ENCODE data around the gene SRPK2. TPM values are rescaled to one million over a fixed set of nuclear protein-coding genes. Genes with fewer than 3 reads are reported as not detected.

SRPK2 gene
- total and polyA plus RNA-seq, 2 of the 8 experiments (the other 6 are each of a cell fraction or from before 2014, with no cell fraction given), result 10.0 to 47.1 TPM

GRCh38 chr7:105389088-105389650 is 448 bp upstream of the SRPK2 start (continued):
- TF ChIP-seq, protein P1, sequence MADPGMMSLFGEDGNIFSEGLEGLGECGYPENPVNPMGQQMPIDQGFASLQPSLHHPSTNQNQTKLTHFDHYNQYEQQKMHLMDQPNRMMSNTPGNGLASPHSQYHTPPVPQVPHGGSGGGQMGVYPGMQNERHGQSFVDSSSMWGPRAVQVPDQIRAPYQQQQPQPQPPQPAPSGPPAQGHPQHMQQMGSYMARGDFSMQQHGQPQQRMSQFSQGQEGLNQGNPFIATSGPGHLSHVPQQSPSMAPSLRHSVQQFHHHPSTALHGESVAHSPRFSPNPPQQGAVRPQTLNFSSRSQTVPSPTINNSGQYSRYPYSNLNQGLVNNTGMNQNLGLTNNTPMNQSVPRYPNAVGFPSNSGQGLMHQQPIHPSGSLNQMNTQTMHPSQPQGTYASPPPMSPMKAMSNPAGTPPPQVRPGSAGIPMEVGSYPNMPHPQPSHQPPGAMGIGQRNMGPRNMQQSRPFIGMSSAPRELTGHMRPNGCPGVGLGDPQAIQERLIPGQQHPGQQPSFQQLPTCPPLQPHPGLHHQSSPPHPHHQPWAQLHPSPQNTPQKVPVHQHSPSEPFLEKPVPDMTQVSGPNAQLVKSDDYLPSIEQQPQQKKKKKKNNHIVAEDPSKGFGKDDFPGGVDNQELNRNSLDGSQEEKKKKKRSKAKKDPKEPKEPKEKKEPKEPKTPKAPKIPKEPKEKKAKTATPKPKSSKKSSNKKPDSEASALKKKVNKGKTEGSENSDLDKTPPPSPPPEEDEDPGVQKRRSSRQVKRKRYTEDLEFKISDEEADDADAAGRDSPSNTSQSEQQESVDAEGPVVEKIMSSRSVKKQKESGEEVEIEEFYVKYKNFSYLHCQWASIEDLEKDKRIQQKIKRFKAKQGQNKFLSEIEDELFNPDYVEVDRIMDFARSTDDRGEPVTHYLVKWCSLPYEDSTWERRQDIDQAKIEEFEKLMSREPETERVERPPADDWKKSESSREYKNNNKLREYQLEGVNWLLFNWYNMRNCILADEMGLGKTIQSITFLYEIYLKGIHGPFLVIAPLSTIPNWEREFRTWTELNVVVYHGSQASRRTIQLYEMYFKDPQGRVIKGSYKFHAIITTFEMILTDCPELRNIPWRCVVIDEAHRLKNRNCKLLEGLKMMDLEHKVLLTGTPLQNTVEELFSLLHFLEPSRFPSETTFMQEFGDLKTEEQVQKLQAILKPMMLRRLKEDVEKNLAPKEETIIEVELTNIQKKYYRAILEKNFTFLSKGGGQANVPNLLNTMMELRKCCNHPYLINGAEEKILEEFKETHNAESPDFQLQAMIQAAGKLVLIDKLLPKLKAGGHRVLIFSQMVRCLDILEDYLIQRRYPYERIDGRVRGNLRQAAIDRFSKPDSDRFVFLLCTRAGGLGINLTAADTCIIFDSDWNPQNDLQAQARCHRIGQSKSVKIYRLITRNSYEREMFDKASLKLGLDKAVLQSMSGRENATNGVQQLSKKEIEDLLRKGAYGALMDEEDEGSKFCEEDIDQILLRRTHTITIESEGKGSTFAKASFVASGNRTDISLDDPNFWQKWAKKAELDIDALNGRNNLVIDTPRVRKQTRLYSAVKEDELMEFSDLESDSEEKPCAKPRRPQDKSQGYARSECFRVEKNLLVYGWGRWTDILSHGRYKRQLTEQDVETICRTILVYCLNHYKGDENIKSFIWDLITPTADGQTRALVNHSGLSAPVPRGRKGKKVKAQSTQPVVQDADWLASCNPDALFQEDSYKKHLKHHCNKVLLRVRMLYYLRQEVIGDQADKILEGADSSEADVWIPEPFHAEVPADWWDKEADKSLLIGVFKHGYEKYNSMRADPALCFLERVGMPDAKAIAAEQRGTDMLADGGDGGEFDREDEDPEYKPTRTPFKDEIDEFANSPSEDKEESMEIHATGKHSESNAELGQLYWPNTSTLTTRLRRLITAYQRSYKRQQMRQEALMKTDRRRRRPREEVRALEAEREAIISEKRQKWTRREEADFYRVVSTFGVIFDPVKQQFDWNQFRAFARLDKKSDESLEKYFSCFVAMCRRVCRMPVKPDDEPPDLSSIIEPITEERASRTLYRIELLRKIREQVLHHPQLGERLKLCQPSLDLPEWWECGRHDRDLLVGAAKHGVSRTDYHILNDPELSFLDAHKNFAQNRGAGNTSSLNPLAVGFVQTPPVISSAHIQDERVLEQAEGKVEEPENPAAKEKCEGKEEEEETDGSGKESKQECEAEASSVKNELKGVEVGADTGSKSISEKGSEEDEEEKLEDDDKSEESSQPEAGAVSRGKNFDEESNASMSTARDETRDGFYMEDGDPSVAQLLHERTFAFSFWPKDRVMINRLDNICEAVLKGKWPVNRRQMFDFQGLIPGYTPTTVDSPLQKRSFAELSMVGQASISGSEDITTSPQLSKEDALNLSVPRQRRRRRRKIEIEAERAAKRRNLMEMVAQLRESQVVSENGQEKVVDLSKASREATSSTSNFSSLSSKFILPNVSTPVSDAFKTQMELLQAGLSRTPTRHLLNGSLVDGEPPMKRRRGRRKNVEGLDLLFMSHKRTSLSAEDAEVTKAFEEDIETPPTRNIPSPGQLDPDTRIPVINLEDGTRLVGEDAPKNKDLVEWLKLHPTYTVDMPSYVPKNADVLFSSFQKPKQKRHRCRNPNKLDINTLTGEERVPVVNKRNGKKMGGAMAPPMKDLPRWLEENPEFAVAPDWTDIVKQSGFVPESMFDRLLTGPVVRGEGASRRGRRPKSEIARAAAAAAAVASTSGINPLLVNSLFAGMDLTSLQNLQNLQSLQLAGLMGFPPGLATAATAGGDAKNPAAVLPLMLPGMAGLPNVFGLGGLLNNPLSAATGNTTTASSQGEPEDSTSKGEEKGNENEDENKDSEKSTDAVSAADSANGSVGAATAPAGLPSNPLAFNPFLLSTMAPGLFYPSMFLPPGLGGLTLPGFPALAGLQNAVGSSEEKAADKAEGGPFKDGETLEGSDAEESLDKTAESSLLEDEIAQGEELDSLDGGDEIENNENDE (IDR thresholded peaks at IDR 0.05; ENCODE audit: insufficient replicate concordance, low read length), result no peak
- TF ChIP-seq RAD21 (IDR thresholded peaks at IDR 0.05 in 1 of 2, conservative IDR thresholded peaks at IDR 0.05 in 1 of 2; ENCODE audit: low read depth in 2 of 2, low read length in 2 of 2), result no peak
- peak; percentile 54; the same call in 1 of the 2 replicates for TF ChIP-seq TAF1 (IDR thresholded peaks at IDR 0.05; ENCODE audit: low read depth, low read length)
- TF ChIP-seq BCL11A (IDR thresholded peaks at IDR 0.05; ENCODE audit: low read depth in 2 of 2, low read length in 2 of 2), result no peak
- TF ChIP-seq, protein P2, sequence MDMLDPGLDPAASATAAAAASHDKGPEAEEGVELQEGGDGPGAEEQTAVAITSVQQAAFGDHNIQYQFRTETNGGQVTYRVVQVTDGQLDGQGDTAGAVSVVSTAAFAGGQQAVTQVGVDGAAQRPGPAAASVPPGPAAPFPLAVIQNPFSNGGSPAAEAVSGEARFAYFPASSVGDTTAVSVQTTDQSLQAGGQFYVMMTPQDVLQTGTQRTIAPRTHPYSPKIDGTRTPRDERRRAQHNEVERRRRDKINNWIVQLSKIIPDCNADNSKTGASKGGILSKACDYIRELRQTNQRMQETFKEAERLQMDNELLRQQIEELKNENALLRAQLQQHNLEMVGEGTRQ (IDR thresholded peaks at IDR 0.05; ENCODE audit: low read length), result no peak
- no peak for TF ChIP-seq EGR1 (IDR thresholded peaks at IDR 0.05; ENCODE audit: borderline replicate concordance, low read depth, low read length)
- TF ChIP-seq GABPA (IDR thresholded peaks at IDR 0.05; ENCODE audit: borderline replicate concordance, insufficient read depth, low read length), result no peak
- no peak for TF ChIP-seq EP300 (IDR thresholded peaks at IDR 0.05; ENCODE audit: borderline replicate concordance in 1 of 2, low read depth in 2 of 2, low read length in 2 of 2)
- TF ChIP-seq FOSL1 (IDR thresholded peaks at IDR 0.05; ENCODE audit: insufficient read depth, low read depth, low read length), result no peak
